Colonic mucosa (tissue), 4 donors: ENCODE results near the gene CFAP299. TPM values are rescaled to one million over a fixed set of nuclear protein-coding genes. Genes with fewer than 3 reads are reported as not detected.
"Not testable (repeated sequence)": the region's sequence is repeated elsewhere in the genome, so short reads cannot be mapped to it uniquely, and the experiment has no call there.

Experiments
- DNase-seq: peaks from one replicate; pipeline ENCODE4 v3.0.0-alpha.2; 2020
- H3K27ac ChIP-seq: fragments of 200-600 bp; one replicate; pipeline ENCODE4 v1.8.0; 2021
- H3K27me3 ChIP-seq: fragments of 200-600 bp; one replicate; pipeline ENCODE4 v1.8.0; 2021
- H3K36me3 ChIP-seq: fragments of 200-600 bp; one replicate; pipeline ENCODE4 v1.8.0; 2021
- H3K4me1 ChIP-seq: fragments of 200-600 bp; one replicate; pipeline ENCODE4 v1.8.0; 2021; ENCODE audit warnings: mild to moderate bottlenecking
- H3K4me3 ChIP-seq: fragments of 200-600 bp; one replicate; pipeline ENCODE4 v1.8.0; 2021
- H3K9ac ChIP-seq, 2 donors: one replicate each; pipeline ENCODE4 v1.7.0; 2013; ENCODE audit warnings: control low read depth in 2 of 2, low read depth in 2 of 2, low read length in 2 of 2
- H3K9me3 ChIP-seq: fragments of 200-600 bp; one replicate; pipeline ENCODE4 v1.8.0; 2021
- CTCF ChIP-seq: fragments of 200-600 bp; IDR thresholded peaks from one replicate; pipeline ENCODE4 v1.8.0; 2022; ENCODE audit warnings: antibody characterized with exemption, mild to moderate bottlenecking
- intact Hi-C: fragments of 100-400 bp; cut with DNase I; formaldehyde crosslinking; loops from one replicate; pipeline ENCODE4 v1.14.1; 2022
- total RNA-seq, 2 donors: library from RNA; stranded (reverse); fragmentation: NEBNext Ultra II Directional in 1 of 2; extraction: Animal tissue kit (Norgen Biotek cat#: 25700) in 1 of 2; gene quantifications; one replicate each; pipeline ENCODE4 v1.2.1, GENCODE V29; 2021
- donor health status: healthy.
- donor health status: DM: no; HTN: no; CAD: no.
- donor health status: DM: no; HTN: no; CAD: no.

The CFAP299 gene
- total RNA-seq, 2 donors from 2014 or later: not detected

GRCh38 chr4:80678413-80678812 is 342.9 kb downstream of the CFAP299 start:
- intact Hi-C loops: no loop called here
- Histone ChIP-seq H3K4me3 (no peak overlapping the region), H3K9ac (no peak overlapping the region), H3K27me3 (no peaks in the 10 kb centered on the region), H3K9me3 (no peaks in the 10 kb centered on the region), H3K27ac (no peak overlapping the region), H3K4me1 (no peaks in the 10 kb centered on the region), H3K36me3 (no peaks in the 10 kb centered on the region)
- no peak for DNase-seq
- TF ChIP-seq CTCF: no peak

GRCh38 chr4:80680934-80681333 is 345.4 kb downstream of the CFAP299 start:
- TF ChIP-seq CTCF: no peak
- intact Hi-C loops: no loop called here
- Histone ChIP-seq H3K27me3 (no peaks in the 10 kb centered on the region), H3K9ac (no peak overlapping the region), H3K9me3 (no peaks in the 10 kb centered on the region), H3K36me3 (no peaks in the 10 kb centered on the region), H3K27ac (no peak overlapping the region), H3K4me1 (no peaks in the 10 kb centered on the region), H3K4me3 (no peak overlapping the region)
- no peak for DNase-seq

- H3K4me3 ChIP-seq: no peak overlapping the region
- DNase-seq: no peak
- no peak overlapping the region for H3K27ac ChIP-seq
- H3K36me3 ChIP-seq: no peaks in the 10 kb centered on the region
- no peaks in the 10 kb centered on the region for H3K9me3 ChIP-seq
- intact Hi-C loops: no loop called here
- H3K9ac ChIP-seq: no peak overlapping the region
- TF ChIP-seq CTCF: no peak
- H3K27me3 ChIP-seq: no peaks in the 10 kb centered on the region
- H3K4me1 ChIP-seq: no peaks in the 10 kb centered on the region
Observed at GRCh38 chr4:80685214-80685613, 349.7 kb downstream of the CFAP299 start.

GRCh38 chr4:80687736-80688135 is 352.2 kb downstream of the CFAP299 start:
- H3K27ac ChIP-seq, DNase-seq, intact Hi-C loops, H3K9ac ChIP-seq, H3K27me3 ChIP-seq, H3K36me3 ChIP-seq, H3K9me3 ChIP-seq, H3K4me1 ChIP-seq, H3K4me3 ChIP-seq: not testable (repeated sequence)

- no peak for DNase-seq
- Histone ChIP-seq H3K4me1 (no peaks in the 10 kb centered on the region), H3K27ac (no peak overlapping the region), H3K9ac (no peak overlapping the region), H3K9me3 (no peaks in the 10 kb centered on the region), H3K27me3 (no peaks in the 10 kb centered on the region), H3K36me3 (no peaks in the 10 kb centered on the region), H3K4me3 (no peak overlapping the region)
- TF ChIP-seq CTCF: no peak
- intact Hi-C loops: no loop called here
Observed at GRCh38 chr4:80694171-80694570, 358.6 kb downstream of the CFAP299 start.

- TF ChIP-seq CTCF: no peak
- no peak overlapping the region for H3K9ac ChIP-seq
- H3K4me3 ChIP-seq: no peak overlapping the region
- H3K27ac ChIP-seq: no peak overlapping the region
- no peak for DNase-seq
- H3K9me3 ChIP-seq: no peaks in the 10 kb centered on the region
- intact Hi-C loops: no loop called here
- H3K27me3 ChIP-seq: no peaks in the 10 kb centered on the region
- no peaks in the 10 kb centered on the region for H3K36me3 ChIP-seq
- H3K4me1 ChIP-seq: no peaks in the 10 kb centered on the region
Observed at GRCh38 chr4:80705311-80705710, 369.8 kb downstream of the CFAP299 start.
